GM21515 (cell line): Measurements from ENCODE around the gene CTNNA3.
"Not testable (repeated sequence)": the region's sequence is repeated elsewhere in the genome, so short reads cannot be mapped to it uniquely, and the experiment has no call there.

Experiments used
- ATAC-seq: cut with Tn5 transposase; IDR thresholded peaks from one replicate; pipeline ENCODE4 v1.9.1; 2021; ENCODE audit not compliant: unreplicated experiment

The CTNNA3 gene

DNA sequence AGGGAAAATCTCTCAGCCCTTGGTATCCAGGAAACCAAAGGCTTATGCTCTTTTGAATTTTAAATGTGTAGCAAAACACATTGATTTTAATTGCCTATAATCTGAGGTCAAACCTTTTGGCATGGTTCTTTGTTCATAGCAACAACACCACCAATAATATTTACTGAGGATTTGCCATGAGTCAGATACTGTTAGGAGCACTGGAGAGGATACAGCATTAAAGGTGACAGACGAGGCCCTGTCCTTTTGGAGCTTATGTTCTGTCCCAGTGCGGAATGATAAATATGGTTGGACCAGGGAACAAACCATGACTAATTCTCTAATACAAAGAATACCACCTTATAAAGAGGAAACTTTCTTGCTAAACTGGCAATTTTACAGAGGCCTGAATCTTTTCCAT lies 176.6 kb downstream of the CTNNA3 start:
- no peak for ATAC-seq

DNA sequence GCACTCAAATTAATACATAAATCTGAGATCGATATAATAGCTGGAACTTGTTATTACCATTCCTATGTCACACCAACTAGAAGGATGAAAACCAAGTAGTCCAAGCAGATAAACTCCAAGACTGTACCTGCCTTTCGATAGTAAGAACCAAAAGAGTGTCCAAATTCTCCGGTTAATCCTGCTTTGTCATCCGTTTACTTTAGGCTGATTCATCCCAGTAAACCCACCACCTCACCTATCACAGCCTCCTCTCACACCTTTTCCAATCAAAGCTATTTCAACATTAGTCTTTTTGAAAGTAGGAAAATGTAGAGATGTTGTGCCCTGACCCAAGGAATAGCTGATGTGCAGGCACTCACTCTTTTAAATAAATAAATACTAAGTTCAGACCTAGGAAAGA lies 177.2 kb downstream of the CTNNA3 start:
- ATAC-seq = no peak

DNA sequence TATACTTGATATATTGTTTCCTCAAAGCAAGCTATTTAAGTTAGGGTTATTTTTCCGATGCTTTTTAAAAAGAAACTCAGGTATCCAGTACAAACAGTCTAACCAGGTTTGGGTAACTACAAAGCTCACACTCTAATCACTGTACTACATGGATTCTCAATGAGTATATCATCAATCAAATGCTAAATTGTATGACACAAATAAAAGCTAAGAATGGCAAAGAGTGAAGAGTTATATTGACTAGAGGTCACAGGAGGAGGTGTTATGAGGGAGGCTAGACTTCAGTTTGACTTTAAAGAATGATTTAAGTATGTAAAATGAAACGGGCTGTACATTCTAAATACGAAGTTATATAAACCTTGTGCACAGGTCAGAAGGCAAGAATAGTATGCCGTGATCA lies 178.0 kb downstream of the CTNNA3 start:
- ATAC-seq = no peak

DNA sequence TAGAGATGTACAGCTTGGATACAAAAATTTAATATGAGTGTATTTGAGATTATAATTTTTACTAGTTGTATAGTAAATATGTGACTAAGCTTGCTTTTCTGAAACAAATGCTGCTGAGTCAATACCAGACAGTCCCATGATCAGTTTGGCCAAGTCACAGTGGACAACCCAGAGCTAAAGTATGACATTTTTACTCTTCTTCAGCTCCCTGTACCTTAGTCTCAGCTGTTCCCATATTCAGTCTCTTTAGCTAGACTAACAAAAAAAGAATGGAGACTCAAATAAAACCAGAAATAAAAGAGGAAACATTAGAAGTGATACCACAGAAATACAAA lies 189.3 kb downstream of the CTNNA3 start:
- no peak for ATAC-seq

DNA sequence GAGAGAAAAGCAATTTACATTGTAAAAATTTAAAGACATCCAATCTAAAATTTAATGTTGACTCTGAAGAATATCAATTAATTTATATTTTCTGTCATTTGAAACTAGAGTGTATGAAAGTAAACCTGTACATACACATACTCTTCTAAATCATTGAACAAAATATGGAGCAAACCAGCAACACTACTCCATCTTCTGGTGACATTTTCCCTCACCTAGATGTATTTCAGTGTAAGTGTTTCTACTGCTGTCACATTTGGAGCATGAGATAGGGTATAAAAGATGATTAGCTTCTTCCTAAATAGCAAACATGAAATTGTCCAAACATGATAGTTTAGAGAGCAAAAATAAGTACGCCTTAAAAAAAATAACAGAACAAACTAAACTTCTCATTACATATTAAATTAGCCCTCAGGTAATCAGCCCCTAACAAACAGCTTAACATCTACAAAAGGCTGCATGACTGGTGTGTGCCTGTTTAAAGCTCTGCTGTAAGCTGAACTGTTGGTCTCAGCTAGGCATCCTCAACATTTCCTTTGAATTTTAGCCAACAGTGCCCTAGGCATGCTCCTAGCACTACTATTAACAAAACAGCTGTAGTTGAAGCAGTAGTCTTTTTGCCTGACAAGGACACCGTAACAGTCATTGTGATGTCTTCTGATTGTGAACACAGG lies 189.8 kb downstream of the CTNNA3 start:
- ATAC-seq = no peak

DNA sequence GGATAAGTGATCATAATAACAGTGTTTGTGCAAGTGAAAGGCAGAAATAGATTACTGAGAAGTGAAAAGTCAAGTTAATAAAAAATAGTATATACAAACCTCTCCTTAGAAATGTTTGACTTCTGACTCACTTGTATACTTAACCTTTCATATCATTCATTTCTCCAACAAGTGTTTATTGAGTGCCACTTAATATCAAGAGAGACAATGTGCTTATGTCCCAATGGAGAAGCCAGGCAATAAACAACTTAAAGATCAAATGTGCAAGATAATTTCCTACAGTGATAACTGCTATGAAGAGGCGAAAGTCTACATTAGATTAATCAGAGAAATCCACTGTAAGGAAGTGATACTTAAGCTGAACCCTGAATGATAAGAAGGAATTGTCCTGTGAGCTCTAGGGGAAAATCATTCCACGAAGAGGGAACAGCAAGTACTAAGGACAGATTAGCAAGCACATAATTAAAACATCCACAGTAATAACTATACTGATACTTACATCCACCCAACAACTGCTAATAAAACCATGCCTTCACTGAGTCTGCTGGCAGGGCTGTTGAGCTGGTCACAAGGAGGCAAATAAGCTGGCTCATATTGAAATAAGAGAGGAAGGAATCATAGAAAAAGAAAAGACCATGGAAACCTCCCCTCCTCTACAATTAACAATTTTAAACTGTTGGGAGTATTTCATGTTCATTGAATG lies 203.5 kb downstream of the CTNNA3 start:
- no peak for ATAC-seq

DNA sequence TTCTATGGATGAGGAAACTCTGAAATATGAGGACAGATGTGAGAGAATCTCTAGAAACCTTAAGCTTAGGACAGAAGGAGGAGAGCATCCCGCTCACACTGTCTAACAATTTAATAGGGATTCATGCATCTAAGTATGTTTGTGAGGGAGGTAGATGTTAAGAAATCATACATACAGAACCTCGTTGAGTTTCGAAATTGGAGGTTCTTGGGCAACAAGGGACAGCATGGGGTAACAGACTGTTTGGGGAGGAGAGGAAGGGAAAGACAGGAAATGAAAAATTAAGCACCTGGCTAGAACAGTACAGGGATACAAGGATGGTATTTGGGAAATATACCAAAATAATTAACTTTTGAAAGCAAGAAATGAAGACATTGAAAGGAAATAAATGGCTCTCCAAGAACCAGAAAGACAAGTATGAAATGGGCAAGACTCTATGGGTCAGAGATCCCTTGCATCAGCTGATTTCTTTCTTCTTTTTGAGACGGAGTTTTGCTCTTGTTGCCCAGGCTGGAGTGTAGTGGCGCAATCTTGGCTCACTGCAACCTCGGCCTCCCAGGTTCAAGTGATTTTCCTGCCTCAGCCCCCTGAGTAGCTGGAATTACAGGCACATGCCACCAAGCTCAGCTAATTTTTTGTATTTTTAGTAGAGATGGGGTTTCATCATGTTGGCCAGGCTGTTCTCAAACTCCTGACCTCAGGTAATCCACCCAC lies 207.9 kb downstream of the CTNNA3 start:
- no peak for ATAC-seq

DNA sequence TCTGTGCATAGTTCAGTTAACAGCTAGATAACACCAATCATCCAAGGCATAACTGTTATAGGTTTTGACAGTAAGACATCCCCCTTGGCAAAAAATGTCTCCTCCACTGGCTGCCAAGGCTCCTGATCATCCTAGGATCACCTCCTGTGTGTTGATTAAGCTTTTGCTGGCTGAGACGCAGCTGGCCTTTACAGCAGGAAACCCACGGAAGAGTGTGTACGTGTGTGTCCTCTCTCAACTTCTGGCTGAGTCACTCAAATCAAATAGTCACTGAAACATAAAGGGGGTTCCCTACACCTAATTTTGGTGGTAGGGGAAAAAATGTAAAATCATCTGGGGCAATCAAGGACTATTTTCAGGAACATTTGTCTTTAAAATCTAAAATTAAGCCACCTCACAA lies 208.8 kb downstream of the CTNNA3 start:
- no peak for ATAC-seq

DNA sequence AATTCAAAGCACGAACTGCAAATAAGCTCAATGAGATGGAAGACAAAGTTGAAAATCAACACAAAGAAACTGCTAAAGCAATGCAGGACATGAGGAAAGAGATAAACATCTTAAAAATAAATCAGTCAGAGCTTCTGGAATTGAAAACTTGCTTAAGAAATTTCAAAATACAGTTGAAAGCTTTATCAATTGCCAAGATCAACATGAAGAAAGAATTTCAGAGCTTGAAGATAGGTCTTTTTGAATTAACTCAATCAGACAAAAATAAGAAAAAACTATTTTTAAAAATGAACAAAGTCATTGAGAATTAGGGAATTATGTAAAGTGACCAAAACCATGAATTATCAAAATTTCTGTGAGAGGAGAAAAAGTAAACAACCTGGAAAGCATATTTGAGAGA lies 218.1 kb downstream of the CTNNA3 start:
- ATAC-seq = no peak

DNA sequence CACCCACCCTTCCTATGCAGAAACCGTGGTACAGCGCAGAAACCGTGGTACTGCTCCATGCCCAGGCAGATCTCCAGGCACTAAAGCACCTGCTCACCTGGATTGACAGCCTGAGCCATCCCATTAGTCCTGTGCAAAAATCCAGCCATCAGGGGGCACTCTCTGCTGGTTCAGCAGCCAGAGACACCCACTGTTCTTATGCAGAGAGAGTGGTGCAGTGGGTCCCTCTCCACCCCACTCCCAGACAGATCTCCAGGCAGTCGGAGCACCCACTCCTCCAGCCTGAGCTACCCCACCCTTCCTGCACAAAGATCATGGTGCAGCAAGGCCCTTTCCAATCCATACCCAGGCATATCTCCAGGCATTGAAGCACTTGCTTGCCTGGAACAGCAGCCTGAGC lies 219.8 kb downstream of the CTNNA3 start:
- ATAC-seq = no peak

DNA sequence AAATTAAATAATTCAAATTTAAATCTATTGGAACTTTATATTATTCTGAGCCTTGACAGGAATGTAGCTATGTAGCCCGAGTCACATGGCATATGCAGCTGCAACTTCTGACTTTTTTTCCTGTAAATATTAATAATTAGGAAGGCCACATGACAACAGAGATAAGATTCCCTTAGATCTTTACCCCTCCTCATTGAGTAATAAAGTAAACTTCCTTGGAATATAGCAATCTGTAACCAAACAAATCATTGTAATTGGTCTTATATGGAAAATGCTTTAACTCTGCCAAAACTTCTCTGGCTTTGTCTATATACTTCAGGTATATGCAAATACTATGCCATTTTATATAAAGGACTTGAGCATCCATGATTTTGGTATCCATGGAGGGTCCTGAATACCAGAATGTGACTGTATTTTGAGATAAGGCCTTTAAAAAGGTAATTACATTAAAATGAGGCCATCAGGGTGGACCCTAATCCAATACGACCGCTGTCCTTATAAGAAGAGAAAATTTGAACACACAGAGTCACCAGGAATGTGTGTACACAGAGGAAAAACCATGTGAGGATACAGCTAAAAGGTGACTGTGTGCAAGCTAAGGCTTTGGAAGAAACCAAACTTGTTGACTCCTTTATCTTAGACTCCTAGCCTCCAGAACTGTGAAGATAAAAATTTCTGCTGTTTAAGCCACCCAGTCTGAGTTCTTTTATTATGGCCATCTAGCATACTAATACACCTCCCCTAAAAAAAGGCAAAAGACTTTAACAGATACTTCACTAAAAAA lies 222.0 kb downstream of the CTNNA3 start:
- no peak for ATAC-seq

DNA sequence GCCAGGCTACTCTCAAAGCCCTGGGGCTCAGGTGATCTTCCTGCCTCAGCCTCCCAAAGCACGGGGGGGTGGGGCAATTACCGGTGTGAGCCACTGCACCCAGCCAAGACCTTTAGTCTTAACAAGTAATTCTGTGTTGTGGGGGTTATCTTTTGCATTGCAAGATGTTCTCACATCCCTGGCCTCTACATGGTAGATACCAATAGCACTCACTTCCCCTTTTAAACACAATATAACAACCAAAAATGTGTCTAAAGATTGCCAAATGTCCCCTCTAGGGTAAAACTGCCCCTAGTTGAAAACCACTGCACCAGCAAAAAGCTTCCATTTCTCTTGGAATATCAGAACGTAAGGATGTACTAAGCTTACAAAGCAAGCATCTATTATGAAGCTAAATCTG lies 225.0 kb downstream of the CTNNA3 start:
- ATAC-seq = no peak

DNA sequence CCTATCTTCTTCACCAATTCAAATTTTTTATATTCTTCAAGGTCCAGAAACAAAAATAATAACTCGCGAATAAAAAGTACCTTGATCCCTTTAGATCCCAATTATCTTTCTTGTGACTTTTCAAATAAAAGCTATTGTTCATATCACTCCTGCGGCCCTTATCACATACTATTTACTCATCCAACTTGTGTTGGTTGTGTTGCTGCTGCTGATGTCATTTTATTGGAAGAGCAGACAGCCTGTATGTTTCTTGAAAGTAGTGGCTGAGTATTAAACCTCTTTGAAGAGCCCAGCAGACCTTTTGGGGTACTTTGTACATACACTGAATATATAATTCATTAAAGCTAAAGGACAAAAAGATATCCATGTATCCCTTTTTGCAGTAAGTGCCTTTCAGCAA lies 231.7 kb downstream of the CTNNA3 start:
- no peak for ATAC-seq

DNA sequence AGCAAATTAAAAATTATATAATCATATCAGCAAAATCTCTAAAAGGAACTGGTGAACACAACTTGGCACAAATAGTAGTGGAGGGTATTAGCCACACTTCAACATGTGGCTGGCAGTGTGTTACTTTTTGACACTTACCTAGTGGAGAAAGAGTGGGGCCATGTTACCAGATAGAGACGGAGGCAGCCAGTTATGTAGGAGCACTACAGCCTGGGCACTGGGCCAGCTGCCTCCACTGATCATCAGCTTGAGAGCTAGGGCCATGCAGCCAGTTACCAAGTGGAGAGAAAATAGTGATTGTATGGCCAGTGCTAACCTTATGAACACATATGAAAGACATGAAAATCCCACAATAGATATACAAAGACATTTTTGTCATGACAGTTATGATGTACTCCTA lies 243.1 kb downstream of the CTNNA3 start:
- ATAC-seq = no peak

DNA sequence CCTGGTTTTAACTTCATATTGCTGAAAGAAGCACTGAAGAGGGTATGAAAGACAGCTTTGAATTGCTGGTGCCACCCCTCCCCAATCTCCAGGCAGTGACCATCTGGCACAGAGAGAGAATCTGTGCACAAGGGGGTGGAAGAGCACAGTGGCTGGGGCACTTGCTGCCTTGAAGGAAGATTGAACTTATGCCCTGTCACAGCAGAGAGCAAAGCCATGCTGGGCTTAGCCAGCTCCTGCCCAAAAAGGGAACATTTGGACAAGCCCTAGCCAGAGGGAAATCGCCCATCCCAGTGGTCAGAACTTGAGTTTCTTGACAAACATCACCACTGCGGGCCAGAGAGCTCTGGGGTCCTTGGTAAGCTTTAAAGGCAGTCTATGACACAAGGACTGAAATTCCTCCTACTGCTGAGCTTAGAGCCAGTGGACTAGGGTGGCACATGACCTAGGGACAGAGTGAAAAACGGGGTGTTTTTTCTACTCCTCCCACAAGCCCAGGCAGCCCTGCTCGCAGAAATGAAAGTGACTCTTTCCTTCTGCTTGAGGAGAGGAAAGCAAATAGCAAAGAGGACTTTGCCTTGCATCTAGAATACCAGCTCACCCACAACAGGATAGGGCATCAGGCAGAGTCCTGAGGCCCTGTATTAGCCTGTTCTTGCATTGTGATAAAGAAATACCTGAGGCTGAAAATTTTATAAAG lies 257.2 kb downstream of the CTNNA3 start:
- ATAC-seq = no peak

DNA sequence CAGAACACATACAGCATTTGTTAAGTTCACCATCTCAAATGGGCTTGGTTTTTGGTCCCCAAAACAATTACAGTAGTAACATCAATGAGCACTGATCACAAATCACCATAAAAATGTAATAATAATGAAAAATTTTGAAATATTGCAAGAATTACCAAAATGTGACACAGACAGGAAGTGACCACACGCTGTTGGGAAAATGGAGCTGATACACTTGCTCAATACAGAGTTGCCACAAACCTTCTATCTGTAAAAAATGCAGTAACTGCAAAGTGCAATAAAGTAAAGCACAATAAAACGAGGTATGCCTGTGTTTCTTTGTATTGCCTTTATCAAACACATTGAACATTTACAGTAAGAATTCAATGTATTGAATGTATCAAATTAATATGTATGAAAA lies 262.7 kb downstream of the CTNNA3 start:
- ATAC-seq = no peak

DNA sequence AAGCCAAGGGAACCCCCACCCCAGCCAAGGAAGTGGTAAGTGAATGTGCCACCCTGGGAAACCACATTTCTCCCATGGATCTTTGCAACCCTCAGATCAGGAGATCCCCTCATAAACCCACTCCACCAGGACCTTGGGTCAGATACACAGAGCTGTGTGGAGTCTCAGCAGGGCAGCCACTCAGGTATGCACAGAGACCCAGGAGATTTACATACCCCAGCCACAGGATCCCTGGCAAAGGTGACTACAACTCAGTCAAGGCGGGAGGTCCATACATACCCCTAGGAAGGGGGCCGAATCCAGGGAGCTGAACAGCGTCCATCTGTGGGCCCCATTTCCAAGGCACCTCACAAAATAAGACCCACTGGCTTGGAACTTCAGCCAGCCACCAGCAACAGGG lies 293.4 kb downstream of the CTNNA3 start:
- no peak for ATAC-seq

DNA sequence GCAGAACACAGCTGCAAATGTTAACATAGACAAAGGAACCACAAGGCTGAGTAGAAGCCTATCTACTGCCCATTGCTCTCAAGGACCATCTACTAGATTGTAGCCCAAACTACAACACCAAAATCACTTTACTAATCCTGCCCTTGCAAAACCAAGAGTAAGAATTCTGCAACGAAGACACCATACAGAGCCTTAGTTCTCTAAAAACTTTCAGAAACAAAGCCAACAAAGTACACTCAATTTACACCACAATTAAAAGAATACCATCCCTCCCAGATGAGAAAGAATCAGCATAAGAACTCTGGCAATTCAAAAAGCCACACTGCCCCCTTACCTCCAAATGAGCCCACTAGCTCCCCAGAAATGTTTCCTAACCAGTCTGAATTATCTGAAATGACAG lies 294.3 kb downstream of the CTNNA3 start:
- ATAC-seq = no peak

DNA sequence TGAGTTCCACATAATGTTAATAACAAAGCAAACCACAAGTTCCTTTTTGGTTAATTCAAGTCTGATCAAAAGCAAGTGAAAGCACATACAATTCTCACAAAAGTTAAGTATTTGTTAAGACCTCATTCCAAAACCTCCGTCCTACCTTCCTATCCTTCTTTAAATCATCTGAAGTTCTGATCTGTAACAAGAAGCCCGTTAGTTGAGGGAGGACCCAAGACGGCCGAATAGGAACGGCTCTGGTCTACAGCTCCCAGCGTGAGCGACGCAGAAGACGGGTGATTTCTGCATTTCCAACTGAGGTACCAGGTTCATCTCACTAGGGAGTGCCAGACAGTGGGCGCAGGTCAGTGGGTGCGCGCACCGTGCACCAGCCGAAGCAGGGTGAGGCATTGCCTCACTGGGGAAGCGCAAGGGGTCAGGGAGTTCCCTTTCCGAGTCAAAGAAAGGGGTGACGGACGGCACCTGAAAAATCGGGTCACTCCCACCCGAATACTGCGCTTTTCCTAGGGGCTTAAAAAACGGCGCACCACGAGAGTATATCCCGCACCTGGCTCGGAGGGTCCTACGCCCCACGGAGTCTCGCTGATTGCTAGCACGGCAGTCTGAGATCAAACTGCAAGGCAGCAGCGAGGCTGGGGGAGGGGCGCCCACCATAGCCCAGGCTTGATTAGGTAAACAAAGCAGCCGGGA lies 309.0 kb downstream of the CTNNA3 start:
- not testable (repeated sequence) for ATAC-seq

DNA sequence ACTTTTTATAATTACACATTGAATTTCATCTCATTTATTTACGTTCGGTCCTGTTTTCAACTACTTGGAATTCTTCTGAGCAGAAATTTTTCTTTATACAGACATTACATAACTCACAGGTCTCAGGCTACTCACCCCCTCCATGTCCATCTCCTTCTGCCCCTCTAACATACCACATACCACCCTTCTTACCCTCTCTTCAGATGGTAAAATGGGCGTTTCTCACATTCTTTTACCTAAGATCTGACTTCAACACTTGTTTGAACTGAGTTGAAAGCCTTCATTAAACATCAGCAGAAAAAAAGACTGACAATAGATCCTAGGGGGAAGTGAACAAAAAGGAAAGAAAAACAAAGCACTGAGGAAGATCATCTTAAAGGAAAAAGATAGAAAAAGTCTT lies 309.7 kb downstream of the CTNNA3 start:
- ATAC-seq = no peak
